ENCODE data around the gene PCDHGA1.
"Not testable (repeated sequence)": the region's sequence is repeated elsewhere in the genome, so short reads cannot be mapped to it uniquely, and the experiment has no call there.

PCDHGA1 gene

DNA sequence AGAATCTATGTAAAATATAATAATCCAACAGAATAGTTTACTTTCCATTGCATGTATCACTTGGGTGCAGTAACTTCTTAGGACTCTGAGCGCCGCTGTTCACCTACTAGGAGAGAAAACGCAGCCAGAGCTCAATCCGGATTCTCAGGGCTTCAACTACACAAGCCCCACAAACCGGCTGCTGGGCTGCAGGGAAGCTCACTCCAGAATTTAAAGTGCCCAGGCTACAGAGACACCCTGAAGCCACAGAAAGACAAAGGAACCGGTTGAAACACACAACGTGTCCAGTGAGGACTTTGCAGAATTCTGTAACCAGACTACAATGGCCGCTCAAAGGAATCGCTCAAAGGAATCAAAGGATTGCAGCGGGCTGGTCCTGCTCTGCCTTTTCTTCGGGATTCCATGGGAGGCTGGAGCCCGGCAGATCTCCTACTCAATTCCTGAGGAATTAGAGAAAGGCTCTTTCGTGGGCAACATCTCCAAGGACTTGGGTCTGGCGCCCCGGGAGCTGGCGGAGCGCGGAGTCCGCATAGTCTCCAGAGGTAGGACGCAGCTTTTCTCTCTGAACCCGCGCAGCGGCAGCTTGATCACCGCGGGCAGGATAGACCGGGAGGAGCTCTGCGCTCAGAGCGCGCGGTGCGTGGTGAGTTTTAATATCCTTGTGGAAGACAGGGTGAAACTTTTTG lies 82.7 kb downstream of the PCDHGA1 start, which contains the start of gene PCDHGA10:
PCDHGA10 (plus strand) TSS at position 134 of the 686 bp plus-strand sequence; CDS start at position 323, 189 bp downstream.
- DNase-seq: peak; percentile 67

DNA sequence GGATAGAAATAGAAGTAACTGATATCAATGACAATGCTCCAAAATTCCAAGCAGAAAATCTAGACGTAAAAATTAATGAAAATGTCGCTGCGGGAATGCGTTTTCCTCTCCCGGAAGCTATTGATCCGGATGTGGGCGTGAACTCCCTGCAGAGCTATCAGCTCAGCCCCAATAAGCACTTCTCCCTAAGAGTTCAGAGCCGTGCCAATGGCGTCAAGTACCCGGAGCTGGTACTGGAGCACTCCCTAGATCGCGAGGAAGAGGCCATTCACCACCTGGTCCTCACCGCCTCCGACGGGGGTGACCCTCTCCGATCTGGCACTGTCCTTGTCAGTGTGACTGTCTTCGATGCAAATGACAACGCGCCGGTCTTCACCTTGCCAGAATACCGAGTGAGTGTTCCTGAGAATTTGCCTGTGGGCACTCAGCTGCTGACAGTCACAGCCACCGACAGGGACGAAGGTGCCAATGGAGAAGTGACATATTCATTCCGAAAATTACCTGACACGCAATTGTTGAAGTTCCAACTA lies 83.3 kb downstream of the PCDHGA1 start:
- DNase-seq: peak; percentile 18

DNA sequence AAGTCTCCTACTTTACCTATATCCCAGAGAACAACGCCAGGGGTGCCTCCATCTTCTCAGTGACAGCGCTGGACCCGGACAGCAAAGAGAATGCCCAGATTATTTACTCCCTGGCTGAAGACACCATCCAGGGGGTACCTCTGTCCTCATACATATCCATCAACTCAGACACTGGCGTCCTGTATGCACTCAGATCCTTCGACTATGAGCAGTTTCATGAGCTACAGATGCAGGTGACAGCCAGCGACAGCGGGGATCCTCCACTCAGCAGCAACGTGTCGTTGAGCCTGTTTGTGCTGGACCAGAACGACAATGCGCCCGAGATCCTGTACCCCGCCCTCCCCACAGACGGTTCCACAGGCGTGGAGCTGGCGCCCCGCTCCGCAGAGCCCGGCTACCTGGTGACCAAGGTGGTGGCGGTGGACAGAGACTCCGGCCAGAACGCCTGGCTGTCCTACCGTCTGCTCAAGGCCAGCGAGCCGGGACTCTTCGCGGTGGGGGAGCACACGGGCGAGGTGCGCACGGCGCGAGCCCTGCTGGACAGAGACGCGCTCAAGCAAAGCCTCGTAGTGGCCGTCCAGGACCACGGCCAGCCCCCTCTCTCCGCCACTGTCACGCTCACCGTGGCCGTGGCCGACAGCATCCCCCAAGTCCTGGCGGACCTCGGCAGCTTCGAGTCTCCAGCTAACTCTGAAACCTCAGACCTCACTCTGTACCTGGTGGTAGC lies 84.4 kb downstream of the PCDHGA1 start:
- not testable (repeated sequence) for DNase-seq

DNA sequence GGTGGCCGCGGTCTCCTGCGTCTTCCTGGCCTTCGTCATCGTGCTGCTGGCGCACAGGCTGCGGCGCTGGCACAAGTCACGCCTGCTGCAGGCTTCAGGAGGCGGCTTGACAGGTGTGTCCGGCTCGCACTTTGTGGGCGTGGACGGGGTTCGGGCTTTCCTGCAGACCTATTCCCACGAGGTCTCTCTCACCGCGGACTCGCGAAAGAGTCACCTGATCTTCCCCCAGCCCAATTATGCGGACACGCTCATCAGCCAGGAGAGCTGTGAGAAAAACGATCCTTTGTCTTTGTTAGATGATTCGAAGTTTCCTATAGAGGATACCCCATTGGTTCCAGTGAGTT lies 84.9 kb downstream of the PCDHGA1 start:
- DNase-seq: not testable (repeated sequence)

DNA sequence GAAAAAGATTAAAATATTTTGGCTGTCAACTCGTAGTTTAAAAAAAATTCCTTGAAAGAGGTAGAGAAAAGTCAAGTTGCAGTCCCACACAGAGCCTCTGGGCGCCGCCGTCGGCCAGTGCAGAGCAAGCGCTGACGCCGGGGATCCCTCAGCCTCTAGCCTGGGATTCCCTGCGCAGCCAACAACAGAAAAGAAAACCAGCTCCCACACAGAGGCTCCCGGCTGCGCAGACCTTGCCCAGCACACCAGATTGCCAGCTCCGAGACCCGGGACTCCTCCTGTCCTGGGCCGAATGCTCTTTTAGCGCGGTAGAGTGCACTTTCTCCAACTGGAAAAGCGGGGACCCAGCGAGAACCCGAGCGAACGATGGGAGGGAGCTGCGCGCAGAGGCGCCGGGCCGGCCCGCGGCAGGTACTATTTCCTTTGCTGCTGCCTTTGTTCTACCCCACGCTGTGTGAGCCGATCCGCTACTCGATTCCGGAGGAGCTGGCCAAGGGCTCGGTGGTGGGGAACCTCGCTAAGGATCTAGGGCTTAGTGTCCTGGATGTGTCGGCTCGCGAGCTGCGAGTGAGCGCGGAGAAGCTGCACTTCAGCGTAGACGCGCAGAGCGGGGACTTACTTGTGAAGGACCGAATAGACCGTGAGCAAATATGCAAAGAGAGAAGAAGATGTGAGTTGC lies 87.3 kb downstream of the PCDHGA1 start, which contains the start of gene PCDHGB7:
PCDHGB7 (plus strand) TSS at position 184 of the 679 bp plus-strand sequence; CDS start at position 367, 183 bp downstream.
- peak; percentile 79 for DNase-seq

DNA sequence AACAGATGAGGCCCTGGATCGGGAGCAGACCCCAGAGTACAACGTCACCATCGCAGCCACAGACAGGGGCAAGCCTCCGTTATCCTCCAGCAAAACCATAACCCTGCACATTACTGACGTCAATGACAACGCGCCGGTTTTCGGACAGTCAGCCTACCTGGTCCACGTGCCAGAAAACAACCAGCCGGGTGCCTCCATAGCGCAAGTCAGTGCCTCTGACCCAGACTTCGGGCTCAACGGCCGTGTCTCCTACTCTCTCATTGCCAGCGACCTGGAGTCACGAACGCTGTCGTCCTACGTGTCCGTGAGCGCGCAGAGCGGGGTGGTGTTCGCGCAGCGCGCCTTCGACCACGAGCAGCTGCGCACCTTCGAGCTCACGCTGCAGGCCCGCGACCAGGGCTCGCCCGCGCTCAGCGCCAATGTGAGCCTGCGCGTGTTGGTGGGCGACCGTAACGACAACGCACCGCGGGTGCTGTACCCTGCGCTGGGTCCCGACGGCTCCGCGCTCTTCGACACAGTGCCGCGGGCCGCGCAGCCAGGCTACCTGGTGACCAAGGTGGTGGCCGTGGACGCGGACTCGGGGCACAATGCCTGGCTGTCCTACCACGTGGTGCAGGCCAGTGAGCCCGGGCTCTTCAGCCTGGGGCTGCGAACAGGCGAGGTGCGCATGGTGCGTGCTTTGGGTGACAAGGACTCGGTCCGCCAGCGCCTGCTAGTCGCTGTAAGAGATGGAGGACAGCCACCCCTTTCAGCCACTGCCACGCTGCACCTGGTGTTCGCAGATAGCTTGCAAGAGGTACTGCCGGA lies 89.0 kb downstream of the PCDHGA1 start:
- no peak for DNase-seq

DNA sequence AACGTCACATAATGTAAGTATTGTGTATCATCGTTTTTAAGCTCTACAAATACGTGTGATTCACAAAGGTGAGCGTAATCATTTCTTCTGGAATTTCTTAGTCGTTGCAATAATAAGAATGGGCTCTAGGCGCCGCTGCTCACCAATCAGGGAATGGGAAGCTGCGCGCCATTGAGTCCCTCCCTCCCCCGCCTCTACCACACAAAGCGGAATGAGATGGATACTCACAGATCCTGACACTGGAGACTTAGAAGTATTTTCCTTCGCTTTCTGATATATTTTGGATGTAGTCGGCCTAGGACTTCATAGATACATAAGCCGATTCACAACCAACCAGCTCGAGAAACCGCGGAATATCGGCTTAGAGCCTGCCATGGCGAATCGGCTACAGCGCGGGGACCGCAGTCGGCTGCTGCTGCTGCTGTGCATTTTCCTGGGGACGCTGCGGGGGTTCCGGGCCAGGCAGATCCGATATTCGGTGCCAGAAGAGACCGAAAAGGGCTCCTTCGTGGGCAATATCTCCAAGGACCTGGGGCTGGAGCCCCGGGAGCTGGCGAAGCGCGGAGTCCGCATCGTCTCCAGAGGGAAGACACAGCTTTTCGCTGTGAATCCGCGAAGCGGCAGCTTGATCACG lies 90.7 kb downstream of the PCDHGA1 start, which contains the start of gene PCDHGA11:
PCDHGA11 (plus strand) TSS at position 197 of the 634 bp plus-strand sequence; CDS start at position 374, 177 bp downstream.
- peak; percentile 65 for DNase-seq

DNA sequence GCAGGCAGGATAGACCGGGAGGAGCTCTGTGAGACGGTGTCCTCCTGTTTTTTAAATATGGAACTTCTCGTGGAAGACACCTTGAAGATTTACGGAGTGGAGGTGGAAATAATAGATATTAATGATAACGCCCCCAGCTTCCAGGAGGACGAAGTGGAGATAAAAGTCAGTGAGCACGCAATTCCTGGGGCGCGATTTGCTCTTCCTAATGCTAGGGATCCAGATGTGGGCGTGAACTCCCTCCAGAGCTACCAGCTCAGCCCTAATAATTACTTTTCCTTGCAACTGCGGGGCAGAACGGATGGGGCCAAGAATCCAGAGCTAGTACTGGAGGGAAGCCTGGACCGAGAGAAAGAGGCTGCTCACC lies 91.2 kb downstream of the PCDHGA1 start:
- DNase-seq: peak; percentile 18

DNA sequence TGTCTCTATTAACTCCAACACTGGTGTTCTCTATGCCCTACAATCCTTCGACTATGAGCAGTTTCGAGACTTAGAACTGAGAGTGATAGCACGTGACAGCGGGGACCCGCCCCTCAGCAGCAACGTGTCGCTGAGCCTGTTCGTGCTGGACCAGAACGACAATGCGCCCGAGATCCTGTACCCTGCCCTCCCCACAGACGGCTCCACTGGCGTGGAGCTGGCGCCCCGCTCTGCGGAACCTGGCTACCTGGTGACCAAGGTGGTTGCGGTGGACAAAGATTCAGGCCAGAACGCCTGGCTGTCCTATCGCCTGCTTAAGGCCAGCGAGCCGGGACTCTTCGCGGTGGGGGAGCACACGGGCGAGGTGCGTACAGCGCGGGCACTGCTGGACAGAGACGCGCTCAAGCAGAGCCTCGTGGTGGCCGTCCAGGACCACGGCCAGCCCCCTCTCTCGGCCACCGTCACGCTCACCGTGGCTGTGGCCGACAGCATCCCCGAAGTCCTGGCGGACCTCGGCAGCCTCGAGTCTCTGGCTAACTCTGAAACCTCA lies 92.5 kb downstream of the PCDHGA1 start:
- DNase-seq: no peak

DNA sequence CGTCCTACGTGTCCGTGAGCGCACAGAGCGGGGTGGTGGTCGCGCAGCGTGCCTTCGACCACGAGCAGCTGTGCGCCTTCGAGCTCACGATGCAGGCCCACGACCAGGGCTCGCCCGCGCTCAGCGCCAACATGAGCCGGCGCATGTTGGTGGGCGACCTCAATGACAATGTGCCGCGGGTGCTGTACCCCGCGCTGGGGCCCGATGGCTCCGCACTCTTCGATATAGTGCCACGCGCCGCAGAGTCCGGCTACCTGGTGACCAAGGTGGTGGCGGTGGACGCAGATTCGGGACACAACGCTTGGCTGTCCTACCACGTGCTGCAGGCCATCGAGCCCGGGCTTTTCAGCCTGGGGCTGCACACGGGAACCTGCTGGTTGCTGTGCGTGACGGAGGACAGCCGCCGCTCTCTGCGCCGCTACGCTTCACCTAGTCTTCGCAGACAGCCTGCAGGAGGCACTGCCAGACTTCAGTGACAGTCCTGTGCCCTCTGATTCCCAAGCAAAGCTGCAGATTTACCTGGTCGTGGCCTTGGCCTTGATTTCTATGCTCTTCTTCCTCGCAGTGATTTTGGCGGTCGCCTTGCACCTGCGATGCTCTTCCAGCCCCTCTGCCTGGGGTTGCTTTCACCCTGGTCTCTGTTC lies 97.6 kb downstream of the PCDHGA1 start:
- no peak for DNase-seq

DNA sequence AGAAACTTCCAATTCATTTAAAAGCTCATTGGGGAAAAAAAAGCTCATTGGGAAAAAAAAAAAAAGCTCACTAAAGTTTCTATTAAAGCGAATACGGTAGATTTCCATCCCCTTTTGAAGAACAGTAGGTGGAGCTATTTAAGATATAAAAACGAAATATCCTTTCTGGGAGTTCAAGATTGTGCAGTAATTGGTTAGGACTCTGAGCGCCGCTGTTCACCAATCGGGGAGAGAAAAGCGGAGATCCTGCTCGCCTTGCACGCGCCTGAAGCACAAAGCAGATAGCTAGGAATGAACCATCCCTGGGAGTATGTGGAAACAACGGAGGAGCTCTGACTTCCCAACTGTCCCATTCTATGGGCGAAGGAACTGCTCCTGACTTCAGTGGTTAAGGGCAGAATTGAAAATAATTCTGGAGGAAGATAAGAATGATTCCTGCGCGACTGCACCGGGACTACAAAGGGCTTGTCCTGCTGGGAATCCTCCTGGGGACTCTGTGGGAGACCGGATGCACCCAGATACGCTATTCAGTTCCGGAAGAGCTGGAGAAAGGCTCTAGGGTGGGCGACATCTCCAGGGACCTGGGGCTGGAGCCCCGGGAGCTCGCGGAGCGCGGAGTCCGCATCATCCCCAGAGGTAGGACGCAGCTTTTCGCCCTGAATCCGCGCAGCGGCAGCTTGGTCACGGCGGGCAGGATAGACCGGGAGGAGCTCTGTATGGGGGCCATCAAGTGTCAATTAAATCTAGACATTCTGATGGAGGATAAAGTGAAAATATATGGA lies 100.2 kb downstream of the PCDHGA1 start, which contains the start of gene PCDHGA12:
PCDHGA12 (plus strand) TSS at position 176 of the 782 bp plus-strand sequence; CDS start at position 429, 253 bp downstream.
- DNase-seq: peak; percentile 76

DNA sequence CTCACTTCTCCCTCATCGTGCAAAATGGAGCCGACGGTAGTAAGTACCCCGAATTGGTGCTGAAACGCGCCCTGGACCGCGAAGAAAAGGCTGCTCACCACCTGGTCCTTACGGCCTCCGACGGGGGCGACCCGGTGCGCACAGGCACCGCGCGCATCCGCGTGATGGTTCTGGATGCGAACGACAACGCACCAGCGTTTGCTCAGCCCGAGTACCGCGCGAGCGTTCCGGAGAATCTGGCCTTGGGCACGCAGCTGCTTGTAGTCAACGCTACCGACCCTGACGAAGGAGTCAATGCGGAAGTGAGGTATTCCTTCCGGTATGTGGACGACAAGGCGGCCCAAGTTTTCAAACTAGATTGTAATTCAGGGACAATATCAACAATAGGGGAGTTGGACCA lies 101.0 kb downstream of the PCDHGA1 start:
- no peak for DNase-seq

DNA sequence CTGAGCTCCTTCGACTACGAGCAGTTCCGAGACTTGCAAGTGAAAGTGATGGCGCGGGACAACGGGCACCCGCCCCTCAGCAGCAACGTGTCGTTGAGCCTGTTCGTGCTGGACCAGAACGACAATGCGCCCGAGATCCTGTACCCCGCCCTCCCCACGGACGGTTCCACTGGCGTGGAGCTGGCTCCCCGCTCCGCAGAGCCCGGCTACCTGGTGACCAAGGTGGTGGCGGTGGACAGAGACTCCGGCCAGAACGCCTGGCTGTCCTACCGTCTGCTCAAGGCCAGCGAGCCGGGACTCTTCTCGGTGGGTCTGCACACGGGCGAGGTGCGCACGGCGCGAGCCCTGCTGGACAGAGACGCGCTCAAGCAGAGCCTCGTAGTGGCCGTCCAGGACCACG lies 102.0 kb downstream of the PCDHGA1 start:
- not testable (repeated sequence) for DNase-seq

DNA sequence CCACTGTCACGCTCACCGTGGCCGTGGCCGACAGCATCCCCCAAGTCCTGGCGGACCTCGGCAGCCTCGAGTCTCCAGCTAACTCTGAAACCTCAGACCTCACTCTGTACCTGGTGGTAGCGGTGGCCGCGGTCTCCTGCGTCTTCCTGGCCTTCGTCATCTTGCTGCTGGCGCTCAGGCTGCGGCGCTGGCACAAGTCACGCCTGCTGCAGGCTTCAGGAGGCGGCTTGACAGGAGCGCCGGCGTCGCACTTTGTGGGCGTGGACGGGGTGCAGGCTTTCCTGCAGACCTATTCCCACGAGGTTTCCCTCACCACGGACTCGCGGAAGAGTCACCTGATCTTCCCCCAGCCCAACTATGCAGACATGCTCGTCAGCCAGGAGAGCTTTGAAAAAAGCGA lies 102.4 kb downstream of the PCDHGA1 start:
- not testable (repeated sequence) for DNase-seq

DNA sequence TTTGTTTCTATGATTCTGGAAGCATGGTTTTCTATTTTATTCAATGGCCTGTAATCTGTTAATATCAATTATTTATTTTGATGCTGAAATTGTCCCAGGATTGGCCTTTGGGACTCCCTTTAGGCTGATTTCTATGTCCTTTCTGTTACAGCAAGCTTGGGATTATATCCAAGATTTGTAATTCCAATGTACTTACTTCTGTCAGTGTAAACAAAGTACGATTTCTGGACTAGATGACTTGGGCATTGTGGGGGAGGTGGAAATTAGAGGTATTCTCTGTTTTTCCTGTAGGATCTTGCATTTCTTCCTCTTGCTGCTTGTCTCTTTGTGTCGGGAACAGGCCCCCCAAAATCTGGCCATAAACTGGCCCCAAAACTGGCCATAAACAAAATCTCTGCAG lies 103.7 kb downstream of the PCDHGA1 start:
- peak; percentile 17 for DNase-seq

DNA sequence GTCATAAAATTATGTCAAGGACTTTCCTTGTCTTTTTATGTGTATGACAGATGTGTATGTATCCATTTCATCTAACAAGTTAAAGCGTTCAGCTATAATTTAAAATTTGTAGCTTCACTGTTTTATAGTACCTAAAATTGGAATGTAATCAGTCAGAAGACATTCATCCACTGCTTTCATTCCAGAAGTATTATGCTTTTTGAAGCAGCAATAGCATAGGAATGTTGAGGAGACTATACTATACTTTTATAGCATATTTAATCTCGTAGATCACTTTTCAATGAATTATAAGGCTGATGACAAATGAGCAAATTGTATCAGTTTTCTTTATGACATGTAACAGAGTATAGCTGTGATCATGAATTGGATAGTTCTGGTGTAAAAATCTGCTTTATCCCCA lies 106.9 kb downstream of the PCDHGA1 start:
- DNase-seq: peak; percentile 45

DNA sequence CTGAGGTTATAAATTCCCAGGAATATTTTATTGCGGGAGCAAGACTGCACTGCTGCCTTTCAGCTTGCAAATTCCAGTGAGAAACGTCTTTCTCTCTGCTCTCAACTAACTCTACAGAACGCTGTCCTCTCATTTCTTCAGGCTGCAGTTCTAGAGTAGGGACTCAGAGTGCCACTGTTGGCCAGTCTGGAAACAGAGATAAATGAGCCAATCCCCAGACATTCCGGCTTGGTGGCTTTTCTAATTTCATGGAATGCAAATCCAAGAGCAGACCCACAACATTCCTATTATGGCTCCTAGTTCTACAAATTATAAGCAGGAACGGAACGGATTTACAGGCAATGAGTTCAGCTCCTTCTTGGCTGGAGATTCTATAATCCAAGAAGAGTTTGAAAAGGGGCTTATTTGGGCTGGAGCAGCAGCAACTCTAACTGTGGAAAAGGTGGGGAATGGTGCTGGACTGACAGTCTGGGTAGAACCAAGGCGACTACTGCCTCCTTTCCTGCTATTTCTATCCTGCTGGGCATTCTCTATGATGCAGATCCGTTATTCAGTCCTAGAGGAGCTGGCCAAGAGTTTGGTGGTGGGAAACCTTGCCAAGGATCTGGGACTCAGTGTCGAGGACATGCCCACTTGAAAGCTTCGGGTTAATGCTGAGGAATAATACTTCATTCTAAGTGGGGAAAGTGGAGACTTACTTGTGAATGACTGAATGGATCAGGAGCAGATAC lies 109.3 kb downstream of the PCDHGA1 start:
- DNase-seq: no peak

DNA sequence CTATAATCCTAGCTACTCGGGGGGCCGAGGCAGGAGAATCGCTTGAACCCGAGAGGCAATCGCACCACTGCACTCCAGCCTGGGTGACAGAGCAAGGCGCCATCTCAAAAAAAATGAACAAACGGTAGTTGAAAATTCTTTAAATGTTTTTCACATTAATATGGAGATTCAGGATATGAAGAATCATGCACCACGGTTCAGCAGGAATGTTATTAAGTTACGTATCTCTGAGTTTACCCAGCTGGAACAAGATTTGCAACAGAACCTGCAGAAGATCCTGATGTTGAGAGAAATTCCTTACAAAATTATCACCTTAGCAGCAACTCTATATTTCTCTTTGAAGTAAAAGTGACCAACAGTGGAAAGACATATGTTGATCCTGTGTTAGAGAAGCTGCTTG lies 110.0 kb downstream of the PCDHGA1 start:
- DNase-seq: no peak

DNA sequence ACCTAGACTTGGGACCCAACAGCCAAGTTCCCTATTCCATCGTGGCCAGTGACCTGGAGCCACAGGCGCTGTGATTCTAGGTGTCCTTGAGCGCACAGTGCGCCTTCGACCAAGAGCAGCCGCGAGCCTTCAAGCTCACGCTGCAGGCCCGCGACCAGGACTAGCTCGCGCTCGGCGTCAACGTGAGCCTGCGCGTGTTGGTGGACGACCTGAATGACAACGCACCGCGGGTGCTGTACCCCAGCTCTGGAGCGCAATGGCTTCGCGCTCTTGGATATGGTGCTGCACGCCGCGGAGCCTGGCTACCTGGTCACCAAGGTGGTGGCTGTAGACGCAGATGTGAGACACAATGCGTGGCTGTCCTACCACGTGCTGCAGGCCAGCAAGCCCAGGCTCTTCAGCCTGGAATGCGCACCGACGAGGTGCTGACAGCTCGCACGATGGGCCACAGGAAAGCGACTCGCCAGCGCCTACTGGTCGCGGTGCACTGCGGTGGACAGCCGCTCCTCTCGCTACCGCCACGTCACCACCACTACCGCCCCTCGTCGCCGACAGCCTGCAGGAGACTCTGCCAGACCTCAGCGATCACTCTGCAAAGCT lies 111.4 kb downstream of the PCDHGA1 start:
- DNase-seq: no peak
